Heart left ventricle (tissue), 13 donors: ENCODE results near the gene FCER1G.

Experiments used
- POLR2A ChIP-seq, 2 donors: fragments of 450-650 bp; IDR thresholded peaks; one replicate each; pipeline ENCODE4 v1.6.1; 2017; ENCODE audit warnings: antibody characterized with exemption in 2 of 2, mild to moderate bottlenecking in 2 of 2, moderate library complexity in 2 of 2
- TF ChIP-seq, protein P1 (sequence below), 12 donors: fragments of 200-600 bp; sonication (generic) in 4 of 12; IDR thresholded peaks; one replicate each; pipeline versions ENCODE4 v1.5.0 to v1.8.0; 2018 to 2022; ENCODE audit warnings: antibody characterized with exemption in 12 of 12, mild to moderate bottlenecking in 5 of 12
- donor health status: ischemic (EF 13 %, LVEDD 7.1; RV severe dilation, severe dysfunction).
- donor health status: DM: no; HTN: yes; CAD: no.
- donor health status: DM: no; HTN: no; CAD: no.
- donor health status: ischemic (EF 25% LVEDD 6.9; RV normal size, moderate dysfunction).
- donor health status: ischemic (EF 25% LVEDD 5.7; RV mildly dilated, moderate dysfunction).
- donor health status: ischemic (EF 35%, LVEDD 5.7; RV mildly dilated, moderate dysfunction).
- donor health status: nonischemic (EF 11% LVEDD 7.7; RV severe dilation, severe dysfunction).
- donor health status: DM: yes; HTN: yes; CAD: no.
- donor health status: PGD.
- donor health status: ischemic (EF 29% LVEDD 5.4; RV normal size, mild dysfunction).
- donor health status: nonischemic (EF 23%, LVEDD 6.1; RV moderate dilation, normal function).

DNA sequence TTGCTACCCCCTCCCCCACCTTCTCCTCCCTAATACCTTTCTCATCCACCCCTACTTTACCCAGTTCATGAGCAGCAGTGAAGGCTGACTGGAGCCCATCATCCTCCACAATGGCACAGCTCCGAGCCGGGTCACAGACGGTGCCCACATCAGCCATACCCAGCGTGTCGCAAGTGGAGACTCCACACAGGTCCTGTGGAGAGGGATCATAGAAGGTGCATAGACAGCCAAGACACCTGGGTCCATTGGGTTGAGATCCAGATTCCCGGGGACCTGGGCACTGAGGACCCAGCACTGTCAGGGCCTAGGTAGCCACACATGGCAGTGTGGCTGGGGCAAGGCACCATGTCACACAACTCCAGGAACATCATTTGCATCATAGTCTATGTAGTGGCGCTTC, 19.0 kb upstream of the FCER1G start:
- TF ChIP-seq, protein P1, sequence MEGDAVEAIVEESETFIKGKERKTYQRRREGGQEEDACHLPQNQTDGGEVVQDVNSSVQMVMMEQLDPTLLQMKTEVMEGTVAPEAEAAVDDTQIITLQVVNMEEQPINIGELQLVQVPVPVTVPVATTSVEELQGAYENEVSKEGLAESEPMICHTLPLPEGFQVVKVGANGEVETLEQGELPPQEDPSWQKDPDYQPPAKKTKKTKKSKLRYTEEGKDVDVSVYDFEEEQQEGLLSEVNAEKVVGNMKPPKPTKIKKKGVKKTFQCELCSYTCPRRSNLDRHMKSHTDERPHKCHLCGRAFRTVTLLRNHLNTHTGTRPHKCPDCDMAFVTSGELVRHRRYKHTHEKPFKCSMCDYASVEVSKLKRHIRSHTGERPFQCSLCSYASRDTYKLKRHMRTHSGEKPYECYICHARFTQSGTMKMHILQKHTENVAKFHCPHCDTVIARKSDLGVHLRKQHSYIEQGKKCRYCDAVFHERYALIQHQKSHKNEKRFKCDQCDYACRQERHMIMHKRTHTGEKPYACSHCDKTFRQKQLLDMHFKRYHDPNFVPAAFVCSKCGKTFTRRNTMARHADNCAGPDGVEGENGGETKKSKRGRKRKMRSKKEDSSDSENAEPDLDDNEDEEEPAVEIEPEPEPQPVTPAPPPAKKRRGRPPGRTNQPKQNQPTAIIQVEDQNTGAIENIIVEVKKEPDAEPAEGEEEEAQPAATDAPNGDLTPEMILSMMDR (IDR thresholded peaks at IDR 0.05) = no peak
- TF ChIP-seq POLR2A (IDR thresholded peaks at IDR 0.05) = no peak
